ENCODE measurements around the gene PDE3A.

- no peak for TF ChIP-seq CTCF (IDR thresholded peaks at IDR 0.05 in 2 of 3, conservative IDR thresholded peaks at IDR 0.05 in 1 of 3; ENCODE audit: borderline replicate concordance in 1 of 3, insufficient read depth in 1 of 3, low read depth in 2 of 3, low read length in 2 of 3)
- TF ChIP-seq POLR2A (IDR thresholded peaks at IDR 0.05; ENCODE audit: borderline replicate concordance, extremely low read depth, insufficient read depth, insufficient read length) = no peak
- no peak for TF ChIP-seq EZH2 (IDR thresholded peaks at IDR 0.05)
- no peak for TF ChIP-seq ATF3 (IDR thresholded peaks at IDR 0.05)
- TF ChIP-seq RAD21 (IDR thresholded peaks at IDR 0.05; ENCODE audit: low read depth) = no peak
- TF ChIP-seq MAX (IDR thresholded peaks at IDR 0.05) = no peak
- TF ChIP-seq TCF7L2 (IDR thresholded peaks at IDR 0.05; ENCODE audit: borderline replicate concordance, extremely low read depth, insufficient read depth, insufficient read length) = no peak
- no peak for TF ChIP-seq ZFX (IDR thresholded peaks at IDR 0.05)
- TF ChIP-seq EGR1 (IDR thresholded peaks at IDR 0.05; ENCODE audit: low read depth) = no peak
Measured at GRCh38 chr12:20656600-20656999, 288.3 kb downstream of the PDE3A start.

Data from HCT116 (cell line).